Ovary (tissue), 10 donors: ENCODE results near the gene ZNF560. TPM values are rescaled to one million over a fixed set of nuclear protein-coding genes. Genes with fewer than 3 reads are reported as not detected.
"Not testable (repeated sequence)": the region's sequence is repeated elsewhere in the genome, so short reads cannot be mapped to it uniquely, and the experiment has no call there.

Experiments used
- DNase-seq, 5 donors: peaks; one replicate each; pipeline ENCODE4 v3.0.0-alpha.2; 2019 to 2020
- H3K27ac ChIP-seq, 2 donors: fragments of 200-600 bp; one replicate each; pipeline versions ENCODE4 v1.5.1 to v1.8.0; 2019 to 2022
- H3K27me3 ChIP-seq: fragments of 200-600 bp; one replicate; pipeline ENCODE4 v1.8.0; 2022
- H3K36me3 ChIP-seq: fragments of 200-600 bp; sonication (generic); one replicate; pipeline ENCODE4 v1.5.1; 2019
- H3K4me1 ChIP-seq: one replicate; pipeline ENCODE4 v1.8.1; 2013; ENCODE audit warnings: mild to moderate bottlenecking, moderate library complexity; ENCODE audit not compliant: insufficient read depth
- H3K4me3 ChIP-seq: fragments of 200-600 bp; sonication (generic); one replicate; pipeline ENCODE4 v1.5.1; 2017
- H3K9me3 ChIP-seq, 2 donors: fragments of 200-600 bp in 1 of 2; sonication (generic) in 1 of 2; one replicate each; pipeline versions ENCODE4 v1.5.1 to v1.8.1; 2013 to 2019; ENCODE audit warnings: mild to moderate bottlenecking in 1 of 2, moderate library complexity in 1 of 2
- CTCF ChIP-seq, 3 donors: fragments of 450-650 bp in 2 of 3; fragments of 200-600 bp in 1 of 3; IDR thresholded peaks; one replicate each; pipeline versions ENCODE4 v1.5.1 to v1.8.0; 2016 to 2022; ENCODE audit warnings: antibody characterized with exemption in 3 of 3, mild to moderate bottlenecking in 1 of 3
- EP300 ChIP-seq: sonication (generic); formaldehyde crosslinking; IDR thresholded peaks from one replicate; pipeline ENCODE4 v1.6.1; 2017; ENCODE audit warnings: antibody characterized with exemption
- POLR2A ChIP-seq: fragments of 450-650 bp; IDR thresholded peaks from one replicate; pipeline ENCODE4 v1.6.1; 2017; ENCODE audit warnings: antibody characterized with exemption, mild to moderate bottlenecking, moderate library complexity
- WGBS, 3 donors: extraction: QIAGEN DNeasy Blood & Tissue Kit in 1 of 3; methylation state at CpG; one replicate each; pipeline versions ENCODE4 v1.1.5 to v1.1.7; 2013 to 2017; 5-methylcytosine and 5-hydroxymethylcytosine counted together
- intact Hi-C, 4 donors: fragments of 100-400 bp; cut with DNase I; formaldehyde crosslinking; loops; one replicate each; pipeline versions ENCODE4 v1.11.0 to v1.15.1; 2022 to 2023
- long read RNA-seq, 3 donors: library from polyadenylated mRNA in 2 of 3; unstranded in 2 of 3; transcript quantifications; one replicate each; pipeline ENCODE4 v2.0.0 and lab custom pipeline, GENCODE V29; 2021 to 2026
- polyA plus RNA-seq, 2 donors: library from polyadenylated mRNA; stranded (reverse); fragments of 200-250 nt in 1 of 2; fragments of 350-450 nt in 1 of 2; fragmentation: Illumina TruSeq in 1 of 2; extraction: RNeasy Lipid Tissue Mini Kit (QIAGEN cat#74804) in 1 of 2; gene quantifications; one replicate each; pipeline ENCODE4 v1.2.3, GENCODE V29; 2013 to 2014
- total RNA-seq, 7 donors: library from RNA; depleted of rRNA in 2 of 7; stranded (reverse); fragments of >200 nt in 2 of 7; fragmentation: NEBNext Ultra II Directional in 3 of 7; extraction: Animal tissue kit (Norgen Biotek cat#: 25700) in 3 of 7; gene quantifications; one replicate each; pipeline versions ENCODE4 v1.1.0 to v1.2.4, GENCODE V29; 2016 to 2023
- donor health status: DM: no; HTN: no; CAD: no; lungs with moderate emphysema.
- donor health status: DM: no; HTN: no; CAD: no.
- donor health status: Bipolar disorder and iron deficiency.
- donor health status: DM: yes; HTN: yes; CAD: no.
- donor health status: DM: no; HTN: no; CAD: no.
- donor health status: DM: yes; HTN: yes; CAD: no.

Gene ZNF560
- total RNA-seq (under 1 TPM in 4 of 7 donors, not detected in 3; 0.10 to 0.38 (median 0.24) TPM), polyA plus RNA-seq (under 1 TPM; 0.07 to 0.32 TPM)
- long read RNA-seq, donor 1, result 0 reads
- long read RNA-seq, donor 2, result 0 reads
- long read RNA-seq, donor 3, result 0 reads

GRCh38 chr19:9498183-9498902 lies at the start of gene ZNF560:
TSS of gene ZNF560 (minus strand) at chr19:9498616. CDS start at chr19:9475313, 23,303 bp downstream.
- no peak within 1 kb of the TSS for H3K4me3 ChIP-seq
- peaks cover 0 to 17% of the 10 kb centered on the region in 2 donors for H3K9me3 ChIP-seq
- no peak for TF ChIP-seq EP300
- H3K27ac ChIP-seq, result no peak within 1 kb of the TSS
- H3K4me1 ChIP-seq, result no peaks in the 10 kb centered on the region
- DNase-seq, result peak in 1 of 5 donors; percentile 11
- intact Hi-C loops, result no loop called here
- no peaks in the 10 kb centered on the region for H3K27me3 ChIP-seq
- no peaks in the 10 kb centered on the region for H3K36me3 ChIP-seq
- WGBS, 3 donors, result 2 to 4% (median 2%) methylated on average over 39 to 44 of the region's 44 CpGs

GRCh38 chr19:9547870-9548269 lies 49.5 kb upstream of the ZNF560 start:
- H3K4me1 ChIP-seq, result no peaks in the 10 kb centered on the region
- WGBS, 3 donors, result 91 to 94% (median 92%) methylated on average over 10 to 11 of the region's 11 CpGs
- no peak for TF ChIP-seq POLR2A
- intact Hi-C loops, result no loop called here
- H3K4me3 ChIP-seq, result no peak overlapping the region
- no peaks in the 10 kb centered on the region for H3K9me3 ChIP-seq
- H3K36me3 ChIP-seq, result no peaks in the 10 kb centered on the region
- DNase-seq, result no peak
- no peak overlapping the region for H3K27ac ChIP-seq
- no peaks in the 10 kb centered on the region for H3K27me3 ChIP-seq

GRCh38 chr19:9541281-9541680 lies 42.9 kb upstream of the ZNF560 start:
- H3K36me3 ChIP-seq, H3K9me3 ChIP-seq, H3K4me1 ChIP-seq, H3K27me3 ChIP-seq, H3K27ac ChIP-seq, intact Hi-C loops, H3K4me3 ChIP-seq: not testable (repeated sequence)
- 92% methylated on average over 12 of the region's 12 CpGs for WGBS, 3 donors
- peak in 1 of 5 donors; percentile 17 for DNase-seq

GRCh38 chr19:9539921-9540320 lies 41.5 kb upstream of the ZNF560 start:
- H3K27me3 ChIP-seq, H3K27ac ChIP-seq, intact Hi-C loops, H3K36me3 ChIP-seq, H3K4me3 ChIP-seq, H3K4me1 ChIP-seq, DNase-seq: not testable (repeated sequence)
- 36 to 100% (median 95%) methylated on average over 1 of the region's 1 CpG for WGBS, 3 donors
- peaks cover 0 to 16% of the 10 kb centered on the region in 2 donors for H3K9me3 ChIP-seq

- intact Hi-C loops, result not testable (repeated sequence)
These were observed 40.8 kb upstream of the ZNF560 start for GRCh38 chr19:9539201-9539600.

GRCh38 chr19:9538183-9539058 lies 40.0 kb upstream of the ZNF560 start, which contains the start of gene ZNF426:
TSS of gene ZNF426 (minus strand) at chr19:9538645. CDS start at chr19:9536232, 2,413 bp downstream.
- peak; percentile 87 to 93 (median 90) for DNase-seq
- peak; percentile 45 for TF ChIP-seq EP300
- no peak for TF ChIP-seq CTCF (IDR thresholded peaks at IDR 0.05)
- intact Hi-C loops, result no loop called here
- Histone ChIP-seq H3K27ac (peak within 1 kb of the TSS; percentile 91 to 95), H3K4me1 (peaks cover 3% of the 10 kb centered on the region), H3K27me3 (no peaks in the 10 kb centered on the region), H3K36me3 (no peaks in the 10 kb centered on the region), H3K9me3 (peaks cover 0 to 31% of the 10 kb centered on the region in 2 donors), H3K4me3 (peak within 1 kb of the TSS; percentile 81)
- WGBS, 3 donors, result 0 to 1% (median 1%) methylated on average over 49 of the region's 49 CpGs

More at GRCh38 chr19:9539201-9539600, 40.8 kb upstream of the ZNF560 start:
- not testable (repeated sequence) for H3K36me3 ChIP-seq, H3K27me3 ChIP-seq, H3K4me1 ChIP-seq, DNase-seq
- 78 to 82% (median 79%) methylated on average over 6 of the region's 6 CpGs for WGBS, 3 donors
- peak overlapping the region; percentile 81 for H3K4me3 ChIP-seq
- H3K27ac ChIP-seq, result peak overlapping the region; percentile 91 to 95
- H3K9me3 ChIP-seq, result peaks cover 0 to 24% of the 10 kb centered on the region in 2 donors
